UCSD-AML1 (cell line): ENCODE measurements around the gene SHC1.

Experiments used
- DNase-seq: peaks from one replicate; lab custom pipeline; 2025; ENCODE audit not compliant: unreplicated experiment; lab: John Stamatoyannopoulos, UW

Gene SHC1

DNA sequence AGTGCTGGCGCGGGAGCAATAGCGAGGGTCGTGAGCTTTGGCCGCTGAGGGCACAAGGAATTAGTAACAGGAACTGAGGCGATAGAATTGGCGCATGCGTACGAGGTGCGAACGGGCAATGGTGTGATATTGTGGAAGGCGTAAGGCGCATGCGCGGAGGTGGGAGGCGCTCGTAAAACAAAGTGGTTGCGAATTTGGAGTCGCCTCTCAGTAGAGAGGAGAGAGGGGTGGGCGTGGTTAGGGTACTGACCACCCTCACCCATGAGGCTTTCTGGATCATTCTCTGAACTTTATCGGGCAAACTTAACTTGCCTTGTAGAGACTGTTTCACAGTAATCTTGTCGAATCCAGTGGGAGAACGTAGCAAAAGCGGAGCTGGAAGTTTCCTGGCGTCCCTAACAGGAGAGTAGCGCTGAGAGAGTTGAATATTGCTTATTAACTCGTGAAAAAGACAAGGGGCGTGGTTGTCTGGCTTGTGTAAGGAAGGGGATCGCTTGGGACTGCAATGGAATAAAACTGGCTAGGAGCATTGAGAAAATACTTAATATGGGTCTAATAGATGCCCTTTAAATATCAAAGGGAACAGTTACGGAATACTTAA, 4.4 kb upstream of the SHC1 start:
- peak; percentile 97 for DNase-seq

DNA sequence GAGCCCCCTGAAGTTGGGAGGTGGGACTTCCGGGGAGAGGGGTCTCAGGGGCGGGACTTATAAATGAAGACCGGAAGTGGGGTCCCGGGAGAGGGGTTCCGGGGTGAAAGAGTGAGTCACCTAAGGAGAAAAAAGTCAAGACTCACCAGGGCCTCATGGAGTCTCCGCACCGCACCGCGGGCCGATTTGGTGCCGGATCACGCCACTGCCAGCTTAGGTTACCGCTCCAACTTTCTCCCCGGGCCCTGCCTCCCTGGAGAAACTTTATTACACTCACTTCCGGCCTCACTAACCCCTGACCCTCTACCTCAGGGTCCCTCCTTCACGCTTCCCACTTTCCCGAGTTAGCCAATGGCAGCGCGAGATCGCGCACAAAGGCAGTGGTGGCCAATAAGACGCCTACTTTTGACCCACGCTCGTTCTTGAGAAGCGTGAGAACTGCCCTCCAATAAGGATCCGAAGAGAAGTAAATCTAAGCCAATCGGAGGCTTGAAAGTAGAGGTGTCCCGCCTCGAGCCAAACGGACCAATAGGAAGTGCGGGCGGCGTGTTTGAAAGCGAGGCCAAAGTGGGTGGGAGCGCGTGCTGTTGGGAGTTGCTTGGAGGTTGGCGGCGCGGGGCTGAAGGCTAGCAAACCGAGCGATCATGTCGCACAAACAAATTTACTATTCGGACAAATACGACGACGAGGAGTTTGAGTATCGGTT, 3.7 kb upstream of the SHC1 start, which contains the start of gene CKS1B:
Gene CKS1B, plus strand, starts transcription at position 580 of the 706 bp plus-strand sequence. Its CDS starts 65 bp downstream, at position 645.
- DNase-seq, result peak; percentile 97

DNA sequence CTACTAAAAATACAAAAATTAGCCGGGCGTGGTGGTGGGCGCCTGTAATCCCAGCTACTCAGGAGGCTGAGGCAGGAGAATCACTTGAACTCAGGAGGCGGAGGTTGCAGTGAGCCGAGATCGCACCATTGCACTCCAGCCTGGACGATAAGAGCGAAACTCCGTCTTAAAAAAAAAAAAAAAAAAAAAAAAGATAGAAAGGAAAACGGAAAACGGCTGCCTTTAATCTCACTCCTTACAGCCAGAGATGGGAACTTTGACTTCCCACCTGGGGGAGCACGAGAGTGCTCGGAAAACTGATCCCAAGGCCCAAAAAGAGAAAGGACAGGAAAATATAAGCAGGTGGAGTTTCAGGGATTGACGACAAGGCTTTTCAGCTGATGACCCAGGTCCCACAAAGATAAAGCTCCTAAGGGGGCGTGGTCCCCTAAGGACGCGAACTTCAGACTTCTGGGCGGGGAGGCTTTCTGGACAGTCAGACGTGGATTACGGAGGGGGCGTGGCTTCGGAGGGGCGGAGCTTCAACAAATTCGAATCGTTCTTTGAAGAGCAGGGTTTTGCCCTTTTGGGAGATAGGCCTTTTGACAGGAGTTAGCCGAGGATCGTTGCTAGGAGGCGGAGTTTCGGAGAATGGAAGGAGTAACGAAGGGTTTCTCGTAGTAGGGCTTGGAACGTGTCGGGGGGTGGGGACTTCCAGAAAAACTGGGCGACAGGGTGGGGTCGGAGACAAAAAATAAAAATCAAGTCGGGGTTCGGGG, 3.0 kb upstream of the SHC1 start:
- peak; percentile 95 for DNase-seq

DNA sequence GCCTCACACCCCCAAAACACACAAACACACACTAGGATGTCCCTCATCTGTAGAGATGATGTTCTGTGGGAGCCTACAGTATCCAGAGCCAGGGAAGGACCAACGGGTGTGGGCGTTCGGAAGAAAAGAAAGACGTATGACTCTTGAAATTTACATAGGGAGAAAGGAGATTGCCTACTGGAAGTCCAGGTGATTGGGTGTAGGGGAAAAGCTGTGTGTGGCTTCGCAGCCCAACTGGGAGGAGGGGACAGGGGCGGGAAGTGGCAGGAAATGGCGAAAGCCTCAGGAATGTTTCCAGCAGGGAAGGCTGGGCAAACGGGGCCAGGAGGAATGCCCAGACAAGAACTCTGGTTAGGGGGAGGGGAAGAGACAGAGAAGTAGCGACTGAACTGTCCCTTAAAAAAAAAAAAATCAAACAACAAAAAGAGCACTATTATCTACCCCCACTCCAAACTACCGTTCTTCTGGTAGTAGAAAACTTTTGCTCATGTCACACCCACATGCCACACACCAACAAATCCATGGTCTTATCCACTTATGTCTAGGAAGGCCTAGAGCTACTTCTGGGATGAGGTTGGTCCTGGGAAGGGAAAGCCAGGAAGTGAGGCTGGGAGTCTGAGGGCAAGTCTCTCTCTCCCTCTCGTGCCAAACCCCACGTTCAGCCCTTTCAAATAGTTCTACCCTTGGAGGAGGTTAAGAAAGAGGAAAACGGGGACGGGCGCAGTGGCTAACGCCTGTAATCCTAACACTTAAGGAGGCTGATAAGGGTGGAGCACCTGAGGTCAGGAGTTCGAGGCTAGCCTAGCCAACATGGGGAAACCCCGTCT, 2.2 kb upstream of the SHC1 start:
- peak; percentile 42 for DNase-seq

DNA sequence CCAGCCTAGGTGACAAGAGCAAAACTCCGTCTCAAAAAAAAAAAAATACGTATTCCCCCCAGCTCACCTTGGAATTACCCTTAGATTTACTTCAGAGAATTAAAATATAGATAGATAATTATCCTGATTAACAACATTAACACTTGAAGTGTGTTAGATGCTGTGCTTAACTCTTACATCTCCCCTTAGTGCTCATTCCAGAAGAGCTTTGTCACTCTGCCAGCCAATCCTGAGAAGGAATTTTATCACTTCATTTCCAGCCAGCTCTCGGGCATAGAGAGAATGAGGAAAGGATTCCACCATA, 1.6 kb upstream of the SHC1 start:
- no peak for DNase-seq

DNA sequence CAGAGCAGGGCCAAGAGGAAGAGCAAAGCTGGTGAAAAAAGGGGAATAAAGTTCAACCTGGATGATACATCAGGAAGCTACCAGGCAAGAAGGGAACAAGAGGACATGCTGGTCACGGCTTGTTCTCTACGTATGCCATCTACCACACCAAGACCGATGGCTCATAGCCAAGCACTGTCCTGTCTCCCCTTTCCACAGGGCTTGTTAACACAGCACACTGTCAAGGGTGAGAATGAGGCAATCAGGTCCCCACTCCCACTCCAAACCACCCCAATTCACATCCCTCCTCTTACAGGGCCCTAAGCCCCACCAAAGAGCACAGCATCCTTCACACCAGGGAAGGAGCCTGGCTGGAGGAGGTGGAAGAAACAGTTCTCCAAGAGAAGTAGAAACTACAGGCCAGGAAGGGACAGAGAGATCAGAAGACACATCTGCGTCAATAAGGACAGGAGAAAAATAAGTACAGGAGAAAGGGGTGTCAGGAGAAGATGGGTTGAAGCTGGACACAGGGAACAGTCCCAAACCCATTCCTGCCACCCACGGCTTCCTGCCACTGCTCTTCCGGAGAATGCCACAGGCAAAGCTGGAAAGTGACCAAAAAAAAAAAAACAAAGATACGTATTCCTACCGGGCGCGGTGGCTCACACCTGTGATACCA, 923 bp upstream of the SHC1 start:
- DNase-seq, result peak; percentile 55

DNA sequence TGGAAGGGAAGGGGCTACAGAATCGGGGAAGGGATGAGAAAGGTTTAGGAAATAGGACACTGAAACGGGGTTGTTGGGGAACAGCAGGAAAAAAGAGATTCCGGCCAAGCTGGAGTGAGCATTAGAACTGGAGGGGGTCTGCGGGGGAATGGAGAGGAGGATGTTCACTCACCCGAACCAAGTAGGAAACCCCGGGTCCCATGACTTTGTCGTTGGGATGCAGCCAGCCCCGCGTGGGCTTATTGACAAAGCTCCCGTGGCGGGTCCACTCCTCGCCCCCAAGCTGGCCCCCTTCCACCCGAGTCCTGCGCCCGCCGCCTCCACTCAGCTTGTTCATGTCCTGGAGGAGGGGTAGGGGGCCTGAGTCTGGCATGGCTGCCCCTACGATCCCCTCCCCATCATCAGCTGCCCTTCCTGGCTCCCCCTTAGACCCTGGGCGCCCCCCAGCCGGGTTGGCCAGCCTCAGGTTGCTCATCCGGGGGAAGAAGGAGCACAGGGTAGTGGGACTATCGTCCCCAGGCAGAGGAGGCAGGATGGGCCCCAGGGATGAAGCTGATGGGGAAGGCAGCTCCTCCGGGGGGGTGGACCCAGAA, 591 bp downstream of the SHC1 start:
- no peak for DNase-seq

DNA sequence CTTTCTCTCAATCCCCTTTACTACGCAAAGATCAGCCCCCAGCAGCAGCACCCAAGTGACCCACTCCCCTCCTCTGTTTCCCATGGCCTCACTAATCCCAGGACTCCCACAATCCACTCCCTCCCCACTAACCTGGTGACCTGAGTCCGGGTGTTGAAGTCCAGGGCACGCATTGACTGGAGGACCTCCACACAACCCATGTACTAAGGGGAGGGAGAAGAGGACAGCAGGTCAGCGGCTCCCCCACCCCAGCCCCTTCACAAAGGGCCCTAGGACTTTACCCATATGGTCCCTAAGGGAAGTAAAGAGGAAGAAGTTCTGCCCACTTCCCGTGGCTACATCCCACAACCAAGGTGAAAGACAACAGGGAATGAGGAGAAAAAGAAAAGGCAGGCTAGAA, 1.3 kb downstream of the SHC1 start:
- DNase-seq, result no peak

DNA sequence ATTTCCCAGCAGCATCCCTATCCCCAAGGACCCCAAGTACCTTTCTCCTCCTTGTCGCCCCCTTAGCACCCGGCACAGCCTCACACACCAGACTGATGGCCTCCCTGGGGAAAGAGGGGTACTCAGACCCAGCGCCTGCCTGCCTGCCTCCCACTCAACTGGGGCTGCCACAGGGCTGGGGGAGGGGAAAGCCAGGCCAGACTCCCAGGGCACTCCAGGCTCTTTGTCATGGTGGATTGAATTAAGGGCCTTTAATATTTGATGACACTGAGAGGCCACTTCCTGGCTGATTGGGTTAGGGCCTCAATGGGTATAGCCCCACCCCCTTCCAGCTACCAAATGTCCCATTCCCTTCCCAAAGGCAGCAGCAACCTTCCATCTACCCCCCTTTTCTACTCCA, 1.8 kb downstream of the SHC1 start:
- DNase-seq, result no peak

DNA sequence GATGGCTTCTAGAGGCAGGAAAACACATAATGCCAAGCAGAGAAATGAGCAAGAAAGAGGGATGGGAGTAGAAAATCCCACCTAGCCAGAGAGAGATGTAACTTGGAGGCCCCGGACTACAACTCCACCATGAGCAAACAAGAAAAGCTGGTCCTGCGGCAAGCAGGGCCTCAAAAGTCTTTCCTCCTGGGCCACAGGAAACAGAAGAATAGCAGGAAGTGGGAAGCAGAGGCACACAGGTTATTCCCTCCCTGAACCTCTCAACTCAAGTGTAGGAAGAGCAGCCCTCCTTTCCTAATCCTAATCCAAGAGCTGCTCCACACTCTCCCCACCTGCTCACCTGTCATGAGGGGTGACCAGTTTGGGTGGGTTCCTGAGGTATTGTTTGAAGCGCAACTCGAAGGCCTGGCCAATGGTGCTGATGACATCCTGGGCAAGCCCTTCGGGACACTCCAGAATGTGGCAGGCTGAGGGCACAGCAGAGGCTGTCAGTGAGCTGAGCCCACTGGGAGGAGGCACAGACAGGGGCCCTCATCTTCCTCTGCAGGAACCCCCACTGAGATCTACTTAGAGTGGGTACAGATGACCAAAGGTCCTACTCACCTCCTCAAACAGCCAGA, 3.1 kb downstream of the SHC1 start:
- DNase-seq, result no peak

DNA sequence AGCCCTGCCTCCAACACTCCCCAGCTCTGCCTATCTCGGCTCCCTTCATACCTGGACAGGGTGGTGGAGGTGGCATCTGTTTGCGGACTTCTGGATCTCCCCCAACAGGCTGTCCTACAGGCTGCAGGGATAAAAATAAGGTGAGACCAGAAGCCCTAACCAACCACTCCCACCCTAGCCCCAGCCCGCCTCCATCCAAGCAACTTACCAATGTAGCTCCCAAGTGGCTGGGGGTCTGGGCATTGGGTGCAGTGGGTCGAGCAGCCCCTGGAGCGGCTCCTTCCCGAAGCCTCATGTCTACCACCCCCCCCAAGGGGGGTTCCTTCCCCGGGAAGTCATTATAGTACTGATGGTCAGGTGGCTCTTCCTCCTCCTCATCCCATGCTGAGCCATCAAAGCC, 4.4 kb downstream of the SHC1 start:
- no peak for DNase-seq

DNA sequence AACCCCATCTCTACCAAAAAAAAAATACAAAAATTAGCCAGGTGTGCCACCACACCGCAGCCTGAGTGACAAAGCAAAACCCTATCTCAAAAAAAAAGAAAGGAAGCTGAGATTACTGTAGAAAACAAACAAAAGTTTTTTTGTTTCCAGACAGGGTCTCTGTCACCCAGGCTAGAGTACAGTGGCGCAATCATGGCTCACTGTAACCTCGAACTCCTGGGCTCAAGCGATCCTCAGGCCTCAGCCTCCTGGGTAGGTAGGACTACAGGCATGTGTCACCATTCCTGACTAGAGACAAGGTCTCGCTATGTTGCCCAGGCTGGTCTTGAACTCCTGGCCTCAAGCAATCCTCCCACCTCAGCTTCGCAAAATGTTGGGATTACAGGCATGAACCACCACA, 6.2 kb downstream of the SHC1 start:
- DNase-seq, result no peak

DNA sequence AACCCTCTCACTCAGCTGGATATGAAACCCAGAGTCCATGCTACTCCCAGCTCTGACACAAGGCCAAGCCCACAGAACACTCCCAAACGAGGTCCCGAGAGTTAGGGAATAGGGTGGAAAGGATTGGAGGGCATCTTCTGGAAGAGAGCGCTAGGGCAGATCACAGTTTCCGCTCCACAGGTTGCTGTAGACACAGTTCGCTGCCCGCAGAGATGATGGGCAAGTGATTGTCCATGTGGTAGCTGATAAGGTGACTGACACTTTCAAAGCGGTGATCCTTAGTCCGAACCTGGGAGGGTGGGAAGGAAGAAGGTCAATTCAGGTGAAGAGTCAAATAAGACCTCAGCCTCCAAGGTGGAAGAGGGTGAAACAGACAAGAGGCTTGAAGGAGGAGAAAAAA, 6.9 kb downstream of the SHC1 start:
- DNase-seq, result no peak

DNA sequence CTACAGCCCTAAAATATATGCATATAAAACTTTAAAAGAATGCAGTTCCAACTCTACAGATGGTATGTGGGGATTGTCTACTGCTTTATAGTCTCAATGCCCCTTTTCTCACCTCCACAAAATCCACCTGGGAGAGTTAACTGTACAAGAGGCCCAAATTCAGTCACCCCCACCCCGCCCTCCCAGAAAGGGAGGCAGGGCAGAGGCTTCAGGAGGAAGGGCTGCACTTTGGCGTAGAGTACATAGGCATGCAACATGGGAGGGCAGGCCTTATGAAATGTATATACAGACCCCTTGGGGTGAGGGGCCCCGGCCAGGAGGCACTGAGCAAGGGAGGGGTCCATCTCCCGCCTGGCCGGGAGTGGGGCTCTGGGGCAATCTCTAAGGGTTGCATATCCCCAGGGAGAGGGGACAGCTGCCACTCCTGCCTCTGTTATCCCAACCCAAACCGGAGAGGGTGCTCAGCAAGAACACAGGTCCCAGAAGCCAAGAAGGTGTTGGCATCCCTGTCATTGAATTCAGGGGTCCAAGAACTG, 7.7 kb downstream of the SHC1 start:
- no peak for DNase-seq

DNA sequence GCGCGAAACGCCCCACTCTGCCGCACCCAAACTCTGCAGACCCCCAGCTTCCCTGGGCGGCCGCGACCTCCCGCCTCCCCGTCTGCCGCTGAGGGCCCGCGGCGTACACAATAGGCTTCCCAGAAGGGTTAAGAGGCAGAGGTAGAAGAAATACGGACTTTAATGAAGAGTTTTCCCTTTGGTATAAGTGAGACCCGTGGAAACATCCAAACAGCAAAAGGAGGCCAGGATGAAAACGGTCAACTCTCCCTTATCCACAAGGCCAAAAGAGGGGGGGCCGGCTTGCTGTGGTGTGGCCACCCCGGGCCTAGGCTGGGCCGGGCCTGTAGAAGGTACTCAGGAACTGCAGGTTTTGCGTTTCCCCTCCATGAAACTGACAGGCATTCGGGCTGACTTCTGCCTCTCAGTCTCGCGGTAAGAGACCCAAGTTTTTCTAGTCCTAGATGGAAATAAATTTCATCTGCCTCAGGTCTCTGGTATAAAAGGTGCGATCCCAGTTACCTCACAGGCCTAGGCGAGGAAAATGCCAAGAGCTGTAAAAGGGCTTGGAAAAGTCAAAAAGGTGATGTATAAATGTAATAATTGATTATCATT, 8.3 kb downstream of the SHC1 start:
- peak; percentile 62 for DNase-seq

DNA sequence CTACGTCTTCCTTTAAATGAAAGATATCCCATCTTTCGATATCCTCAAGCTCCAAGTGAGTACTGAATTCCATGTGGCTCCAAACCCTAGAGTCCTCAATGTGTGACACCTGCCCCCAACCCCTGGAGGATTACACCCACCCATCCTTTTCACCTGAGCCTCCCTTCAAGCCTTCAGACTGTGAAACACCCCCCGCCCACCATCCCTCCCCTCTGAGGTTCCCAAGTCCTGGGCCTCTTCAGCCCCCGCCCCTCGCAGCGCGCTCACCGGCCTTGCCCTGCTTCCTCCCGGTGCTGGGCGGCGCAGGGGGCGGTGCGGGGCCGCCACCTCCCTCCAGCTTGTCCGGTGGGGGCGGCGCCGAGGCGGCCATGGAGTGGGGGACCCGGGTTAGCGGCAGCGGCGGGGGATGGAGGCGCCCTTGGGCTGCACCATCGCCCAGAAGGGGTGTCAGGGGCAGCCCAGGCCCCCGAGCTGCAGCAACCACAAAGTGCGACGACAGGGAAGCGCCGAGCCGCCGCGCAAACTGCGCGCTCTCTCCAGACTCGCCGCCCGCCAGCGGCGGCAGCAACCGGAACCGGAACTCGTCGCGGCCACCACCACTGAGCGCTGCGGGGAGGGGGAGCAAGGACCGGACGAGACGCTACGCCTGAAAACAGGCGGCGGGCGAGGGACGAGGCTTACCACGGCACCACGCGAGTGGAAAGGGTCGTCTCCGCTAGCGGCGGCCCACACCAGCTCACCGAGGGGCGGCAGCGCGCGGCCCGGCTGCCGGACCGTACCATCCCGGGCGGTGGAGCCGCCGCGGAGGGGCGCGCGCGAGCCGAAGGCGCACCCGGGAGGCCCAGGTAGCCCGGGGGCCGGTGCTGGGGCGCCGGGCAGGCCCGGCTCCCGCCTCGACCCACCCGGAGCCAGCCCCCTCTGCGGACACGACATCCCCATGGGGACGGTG, 9.1 kb downstream of the SHC1 start, which contains the start of gene PYGO2:
Gene PYGO2, minus strand, starts transcription at position 576 of the 949 bp plus-strand sequence. Its CDS starts 206 bp downstream, at position 370.
- DNase-seq, result peak; percentile 90

DNA sequence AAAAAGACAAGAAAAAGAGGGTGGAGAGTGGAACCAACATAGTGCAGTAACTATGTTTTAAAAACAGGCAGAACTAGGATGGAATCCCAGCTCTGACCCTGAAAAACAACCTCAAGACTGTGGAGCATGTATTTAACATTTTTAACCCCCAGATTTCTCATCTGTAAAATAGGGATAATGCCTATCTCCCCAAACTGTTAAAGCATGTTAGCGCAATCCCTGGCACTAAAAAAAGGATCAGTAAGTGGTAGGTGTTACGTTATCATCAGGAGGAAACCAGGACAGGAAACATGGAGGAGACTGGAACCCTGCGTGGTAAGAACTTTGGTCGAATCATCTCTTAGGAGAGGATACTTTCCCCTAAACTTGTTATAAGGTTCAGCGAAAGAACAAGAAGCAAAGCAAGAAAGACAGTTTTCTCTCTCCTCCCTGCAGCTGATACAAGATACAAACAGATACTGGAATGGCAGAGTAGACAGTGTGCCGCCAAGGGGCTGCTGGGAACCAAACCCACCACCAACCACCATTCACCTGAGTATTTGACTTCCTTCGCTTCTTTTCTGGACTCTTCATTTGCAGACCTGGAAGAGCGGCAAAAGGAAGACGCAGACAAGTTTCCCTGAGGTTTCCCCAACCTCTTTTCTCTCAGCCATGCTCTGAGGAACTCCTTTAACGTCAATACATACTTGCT, 10.0 kb downstream of the SHC1 start:
- no peak for DNase-seq

DNA sequence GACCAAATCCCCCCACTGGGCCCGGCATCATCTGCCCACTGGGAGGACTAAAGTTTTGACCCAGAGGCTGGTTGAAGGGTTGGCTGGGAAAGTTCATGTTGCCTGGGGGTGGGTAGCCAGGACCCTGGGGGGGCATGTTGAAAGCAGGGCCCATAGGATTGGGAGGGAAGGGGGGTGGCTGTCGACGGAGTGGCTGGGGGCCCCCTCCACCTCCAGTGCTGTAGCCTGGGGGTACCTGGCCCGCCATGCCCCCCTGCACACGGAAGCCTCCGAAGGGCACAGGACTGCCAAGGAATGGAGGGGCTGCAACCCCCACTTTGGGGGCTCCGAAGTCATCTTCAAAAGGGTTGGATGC, 11.1 kb downstream of the SHC1 start:
- DNase-seq, result no peak
